Lower leg skin (tissue), 3 donors: Measurements from ENCODE around the gene DRC3.

Experiments used
- POLR2A ChIP-seq, 2 donors: fragments of 450-650 bp; IDR thresholded peaks; one replicate each; pipeline ENCODE4 v1.6.1; 2016 to 2017; ENCODE audit warnings: antibody characterized with exemption in 2 of 2, mild to moderate bottlenecking in 1 of 2, moderate library complexity in 1 of 2
- TF ChIP-seq, protein P1 (sequence below), 3 donors: fragments of 450-650 bp; IDR thresholded peaks; one replicate each; pipeline ENCODE4 v1.5.1; 2016; ENCODE audit warnings: antibody characterized with exemption in 3 of 3, mild to moderate bottlenecking in 3 of 3, moderate library complexity in 2 of 3

DNA sequence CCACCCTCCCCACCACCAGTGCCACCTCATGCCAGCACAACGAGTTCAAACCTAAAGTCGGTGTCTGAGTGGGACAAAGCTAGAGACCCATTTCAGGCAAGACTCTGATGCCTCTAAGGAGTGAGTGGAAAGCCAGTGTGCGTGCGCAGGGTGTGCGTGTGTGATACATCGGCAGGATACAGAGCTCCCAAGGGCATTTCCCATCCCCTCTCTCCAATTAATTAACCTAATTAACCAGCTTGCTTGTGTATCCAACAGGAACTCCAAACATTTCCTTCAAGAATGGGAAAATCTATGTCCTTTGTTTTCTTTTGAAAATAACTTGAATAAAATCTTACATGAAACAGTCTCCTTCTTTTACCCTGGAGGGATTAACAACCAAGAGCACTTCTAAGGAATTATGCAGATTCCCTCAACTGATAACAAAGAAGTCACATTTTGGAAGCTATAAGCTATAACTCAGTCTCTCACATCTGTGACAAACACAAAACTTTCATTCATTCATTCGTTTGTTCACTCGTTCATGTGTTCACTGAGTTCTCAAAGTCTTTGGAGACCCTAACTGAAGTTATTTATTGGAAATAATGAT lies 56.4 kb downstream of the DRC3 start:
- TF ChIP-seq, protein P1, sequence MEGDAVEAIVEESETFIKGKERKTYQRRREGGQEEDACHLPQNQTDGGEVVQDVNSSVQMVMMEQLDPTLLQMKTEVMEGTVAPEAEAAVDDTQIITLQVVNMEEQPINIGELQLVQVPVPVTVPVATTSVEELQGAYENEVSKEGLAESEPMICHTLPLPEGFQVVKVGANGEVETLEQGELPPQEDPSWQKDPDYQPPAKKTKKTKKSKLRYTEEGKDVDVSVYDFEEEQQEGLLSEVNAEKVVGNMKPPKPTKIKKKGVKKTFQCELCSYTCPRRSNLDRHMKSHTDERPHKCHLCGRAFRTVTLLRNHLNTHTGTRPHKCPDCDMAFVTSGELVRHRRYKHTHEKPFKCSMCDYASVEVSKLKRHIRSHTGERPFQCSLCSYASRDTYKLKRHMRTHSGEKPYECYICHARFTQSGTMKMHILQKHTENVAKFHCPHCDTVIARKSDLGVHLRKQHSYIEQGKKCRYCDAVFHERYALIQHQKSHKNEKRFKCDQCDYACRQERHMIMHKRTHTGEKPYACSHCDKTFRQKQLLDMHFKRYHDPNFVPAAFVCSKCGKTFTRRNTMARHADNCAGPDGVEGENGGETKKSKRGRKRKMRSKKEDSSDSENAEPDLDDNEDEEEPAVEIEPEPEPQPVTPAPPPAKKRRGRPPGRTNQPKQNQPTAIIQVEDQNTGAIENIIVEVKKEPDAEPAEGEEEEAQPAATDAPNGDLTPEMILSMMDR (IDR thresholded peaks at IDR 0.05): no peak
- TF ChIP-seq POLR2A (IDR thresholded peaks at IDR 0.05): no peak
